AG04449 (cell line): ENCODE results near the gene ZFHX3.

ENCODE experiments used
- CTCF ChIA-PET: fragments of 350-600 bp; formaldehyde crosslinking; extraction: SDS; loops from one replicate; lab custom pipeline; 2021; ENCODE audit warnings: antibody characterized with exemption; lab: Yijun Ruan, JAX
- POLR2A ChIA-PET: fragments of 400-600, 350-600 bp; formaldehyde crosslinking; extraction: SDS; loops from one replicate; lab custom pipeline; 2020; ENCODE audit warnings: antibody characterized with exemption, inconsistent platforms; lab: Yijun Ruan, JAX
- DNase-seq: peaks from one replicate; pipeline ENCODE4 v3.0.0-alpha.2; 2010; ENCODE audit warnings: low read depth, low spot score
- H3K4me3 ChIP-seq: 2 replicates; pipeline ENCODE4 v1.5.1; 2011; ENCODE audit warnings: low read depth, mild to moderate bottlenecking, control low read depth, low read length
- CTCF ChIP-seq: IDR thresholded peaks from one replicate; pipeline ENCODE4 v1.5.1; 2011; ENCODE audit warnings: mild to moderate bottlenecking, moderate library complexity, low read length, control low read depth, inconsistent platforms; ENCODE audit not compliant: insufficient read depth; ENCODE audit errors: missing control alignments

Gene ZFHX3

GRCh38 chr16:73033271-73033998, 14.5 kb downstream of the ZFHX3 start:
- no peak for TF ChIP-seq CTCF
- H3K4me3 ChIP-seq, result no peak overlapping the region
- no peak for DNase-seq
- ChIA-PET POLR2A (interaction anchor here (0.6 kb wide), 1 partner anchor 453 kb away, joined by 3 read pairs; no protein-coding TSS in a partner anchor), CTCF (interaction anchor here (0.9 to 1.2 kb wide), 2 partner anchors 8 to 9 kb away, joined by 3 to 5 read pairs; no protein-coding TSS in a partner anchor)

GRCh38 chr16:73032541-73033270, 15.2 kb downstream of the ZFHX3 start:
- POLR2A ChIA-PET, result no interaction called here
- no peak overlapping the region for H3K4me3 ChIP-seq
- CTCF ChIA-PET, result interaction anchor here (1.2 kb wide), 1 partner anchor 9 kb away, joined by 5 read pairs; no protein-coding TSS in a partner anchor
- TF ChIP-seq CTCF, result no peak
- DNase-seq, result no peak

GRCh38 chr16:73031984-73032383, 15.9 kb downstream of the ZFHX3 start:
- no peak for TF ChIP-seq CTCF
- CTCF ChIA-PET, result no interaction called here
- no peak overlapping the region for H3K4me3 ChIP-seq
- DNase-seq, result no peak
- POLR2A ChIA-PET, result no interaction called here

- no peak overlapping the region for H3K4me3 ChIP-seq
- peak; percentile 1 for TF ChIP-seq CTCF
- POLR2A ChIA-PET, result no interaction called here
- no peak for DNase-seq
- CTCF ChIA-PET, result no interaction called here
Measured at GRCh38 chr16:73031155-73031866, 16.6 kb downstream of the ZFHX3 start.

GRCh38 chr16:73028721-73029361, 19.1 kb downstream of the ZFHX3 start:
- DNase-seq, result no peak

More at GRCh38 chr16:73028721-73029361, 19.1 kb downstream of the ZFHX3 start:
- TF ChIP-seq CTCF, result no peak
- no peak overlapping the region for H3K4me3 ChIP-seq
- ChIA-PET POLR2A (interaction anchor here (0.7 kb wide), 1 partner anchor 67 kb away, joined by 4 read pairs; no protein-coding TSS in a partner anchor), CTCF (interaction anchor here (1.1 to 2.2 kb wide), 2 partner anchors 10 to 197 kb away, joined by 3 to 5 read pairs; no protein-coding TSS in a partner anchor)
